ENCODE measurements around the gene VPS11.
A peak's percentile ranks its signal among the peaks of the same experiment; 100 is the strongest.
"Not testable (repeated sequence)": the region's sequence is repeated elsewhere in the genome, so short reads cannot be mapped to it uniquely, and the experiment has no call there.

The VPS11 gene

GRCh38 chr11:119084663-119085436, 17.2 kb downstream of the VPS11 start, which contains the start of gene HMBS:
Gene HMBS (plus strand): TSS chr11:119084881. CDS start chr11:119085034, 153 bp downstream.
- DNase-seq = peak; percentile 87

GRCh38 chr11:119085437-119085847, 17.8 kb downstream of the VPS11 start:
- DNase-seq = no peak

- DNase-seq = no peak
Measured at GRCh38 chr11:119087123-119087522, 19.5 kb downstream of the VPS11 start.

GRCh38 chr11:119087747-119088241, 20.2 kb downstream of the VPS11 start:
- no peak for DNase-seq

- DNase-seq = no peak
Measured at GRCh38 chr11:119088406-119088805, 20.8 kb downstream of the VPS11 start.

GRCh38 chr11:119089319-119089718, 21.7 kb downstream of the VPS11 start:
- no peak for DNase-seq

- DNase-seq = no peak
Measured at GRCh38 chr11:119091178-119091577, 23.6 kb downstream of the VPS11 start.

GRCh38 chr11:119091966-119092879, 24.6 kb downstream of the VPS11 start:
- no peak for DNase-seq

GRCh38 chr11:119092880-119093842, 25.5 kb downstream of the VPS11 start:
- no peak for DNase-seq

- DNase-seq = peak; percentile 39
Measured at GRCh38 chr11:119093942-119094815, 26.6 kb downstream of the VPS11 start.

GRCh38 chr11:119094816-119095065, 27.1 kb downstream of the VPS11 start:
- no peak for DNase-seq

- peak; percentile 99 for DNase-seq
Measured at GRCh38 chr11:119095066-119095880, 27.7 kb downstream of the VPS11 start.

- no peak for DNase-seq
Measured at GRCh38 chr11:119099711-119100110, 32.1 kb downstream of the VPS11 start.

GRCh38 chr11:119100246-119100970, 32.8 kb downstream of the VPS11 start:
- DNase-seq = no peak

GRCh38 chr11:119100994-119101758, 33.6 kb downstream of the VPS11 start:
- DNase-seq = no peak

- DNase-seq = peak; percentile 81
Measured at GRCh38 chr11:119101759-119102423, 34.3 kb downstream of the VPS11 start, which contains the start of gene DPAGT1. Gene DPAGT1 (minus strand): TSS chr11:119101853. CDS start chr11:119101655, 198 bp downstream.

GRCh38 chr11:119103161-119103664, 35.6 kb downstream of the VPS11 start:
- DNase-seq = not testable (repeated sequence)

- DNase-seq = no peak
Measured at GRCh38 chr11:119103793-119104192, 36.2 kb downstream of the VPS11 start.
